Neural crest cell (in vitro differentiated cells): ENCODE results near the gene MDC1. TPM values are rescaled to one million over a fixed set of nuclear protein-coding genes. Genes with fewer than 3 reads are reported as not detected.
A peak's percentile ranks its signal among the peaks of the same experiment; 100 is the strongest.

ENCODE experiments used
- DNase-seq: peaks from one replicate; pipeline ENCODE4 v3.0.0; 2021; ENCODE audit warnings: low read depth, mixed read lengths, low spot score
- H3K27ac Mint-ChIP-seq: one replicate; pipeline ENCODE4 v1.8.0; 2021; ENCODE audit warnings: mild to moderate bottlenecking, mixed read lengths; ENCODE audit not compliant: unreplicated experiment
- H3K27me3 Mint-ChIP-seq: 2 replicates; pipeline ENCODE4 v1.8.0; 2021; ENCODE audit warnings: low read depth, mild to moderate bottlenecking, mixed read lengths
- H3K36me3 Mint-ChIP-seq: 2 replicates; pipeline ENCODE4 v1.8.0; 2021; ENCODE audit warnings: low read depth, mild to moderate bottlenecking, mixed read lengths
- H3K4me1 Mint-ChIP-seq: 2 replicates; pipeline ENCODE4 v1.8.0; 2021; ENCODE audit warnings: mixed read lengths
- H3K4me3 Mint-ChIP-seq: one replicate; pipeline ENCODE4 v1.8.0; 2021; ENCODE audit warnings: mild to moderate bottlenecking, mixed read lengths
- H3K9me3 Mint-ChIP-seq: 2 replicates; pipeline ENCODE4 v1.8.0; 2021; ENCODE audit warnings: mixed read lengths
- CTCF ChIP-seq: fragments of 200-600 bp; sonication (generic); conservative IDR thresholded peaks from 2 replicates; pipeline ENCODE4 v1.5.0; 2021; ENCODE audit warnings: antibody characterized with exemption, mild to moderate bottlenecking
- total RNA-seq: library from RNA; stranded (reverse); gene quantifications from 2 replicates; pipeline ENCODE4 v1.2.1, GENCODE V29; 2021

Gene MDC1
- total RNA-seq, 1 donor from 2014 or later, result 104 TPM

GRCh38 chr6:30689022-30689865, 27.8 kb downstream of the MDC1 start:
- H3K9me3 Mint-ChIP-seq, result no peaks in the 10 kb centered on the region
- TF ChIP-seq CTCF, result no peak
- H3K27me3 Mint-ChIP-seq, result no peaks in the 10 kb centered on the region
- no peaks in the 10 kb centered on the region for H3K36me3 Mint-ChIP-seq
- H3K4me1 Mint-ChIP-seq, result peaks cover 65% of the 10 kb centered on the region
- DNase-seq, result no peak
- peak overlapping the region; percentile 96 for H3K4me3 Mint-ChIP-seq
- H3K27ac Mint-ChIP-seq, result peak overlapping the region; percentile 60

GRCh38 chr6:30688569-30688968, 28.5 kb downstream of the MDC1 start:
- peak overlapping the region; percentile 96 for H3K4me3 Mint-ChIP-seq
- H3K36me3 Mint-ChIP-seq, result no peaks in the 10 kb centered on the region
- no peaks in the 10 kb centered on the region for H3K27me3 Mint-ChIP-seq

GRCh38 chr6:30687659-30688431, 29.2 kb downstream of the MDC1 start:
- no peaks in the 10 kb centered on the region for H3K36me3 Mint-ChIP-seq
- no peak for TF ChIP-seq CTCF

More at GRCh38 chr6:30688569-30688968, 28.5 kb downstream of the MDC1 start:
- Mint-ChIP-seq H3K4me1 (peaks cover 72% of the 10 kb centered on the region), H3K27ac (no peak overlapping the region), H3K9me3 (no peaks in the 10 kb centered on the region)
- TF ChIP-seq CTCF, result no peak
- no peak for DNase-seq

GRCh38 chr6:30686908-30687658, 30.0 kb downstream of the MDC1 start:
- H3K27me3 Mint-ChIP-seq, result no peaks in the 10 kb centered on the region
- peak overlapping the region; percentile 97 for H3K27ac Mint-ChIP-seq
- H3K9me3 Mint-ChIP-seq, result no peaks in the 10 kb centered on the region
- H3K36me3 Mint-ChIP-seq, result peaks cover 2% of the 10 kb centered on the region
- peak; percentile 86 for DNase-seq
- H3K4me1 Mint-ChIP-seq, result peaks cover 84% of the 10 kb centered on the region
- peak overlapping the region; percentile 96 for H3K4me3 Mint-ChIP-seq
- TF ChIP-seq CTCF, result no peak

More at GRCh38 chr6:30687659-30688431, 29.2 kb downstream of the MDC1 start:
- Mint-ChIP-seq H3K4me1 (peaks cover 79% of the 10 kb centered on the region), H3K27ac (peak overlapping the region; percentile 97), H3K9me3 (no peaks in the 10 kb centered on the region), H3K27me3 (no peaks in the 10 kb centered on the region), H3K4me3 (peak overlapping the region; percentile 96)
- DNase-seq, result no peak
